PC-3 (cell line): Measurements from ENCODE around the gene HOXA9. TPM values are rescaled to one million over a fixed set of nuclear protein-coding genes. Genes with fewer than 3 reads are reported as not detected.

Experiments used
- ATAC-seq: fragments of 200-7000 bp; cut with Tn5 transposase; 2 replicates; pipeline ENCODE4 v1.9.1; 2020; ENCODE audit warnings: mild to moderate bottlenecking, moderate library complexity
- BruUV-seq: library from RNA; stranded (reverse); fragments of 400-500 nt; replicated peaks from 2 replicates; lab custom pipeline; 2021; lab: Mats Ljungman, UMichigan
- CTCF ChIA-PET: fragments of 300-600 bp; sonication (Branson Sonifier 250); formaldehyde crosslinking; loops from one replicate; lab custom pipeline; 2022; ENCODE audit warnings: antibody characterized with exemption; lab: Charles Lee
- POLR2A ChIA-PET: fragments of 300-600 bp; sonication (Branson Sonifier 250); formaldehyde crosslinking; loops from one replicate; lab custom pipeline; 2022; ENCODE audit warnings: antibody characterized with exemption; ENCODE audit not compliant: unreplicated experiment; lab: Charles Lee
- DNase-seq: peaks from one replicate; pipeline ENCODE4 v3.0.0-alpha.2; 2015
- H2AFZ ChIP-seq: fragments of 300-600 bp; sonication (generic); 2 replicates; pipeline ENCODE4 v1.6.0; 2016; ENCODE audit warnings: antibody characterized with exemption, low read length
- H3F3A ChIP-seq: fragments of 300-600 bp; sonication (generic); one replicate; pipeline ENCODE4 v1.6.0; 2017; ENCODE audit warnings: antibody characterized with exemption, low read length, control low read depth, mild to moderate bottlenecking; ENCODE audit not compliant: unreplicated experiment
- H3K27ac ChIP-seq: fragments of 300-600 bp; sonication (generic); 2 replicates; pipeline ENCODE4 v1.5.1; 2016; ENCODE audit warnings: mild to moderate bottlenecking, low read length
- H3K27me3 ChIP-seq: fragments of 300-600 bp; sonication (generic); 2 replicates; pipeline ENCODE4 v1.6.1; 2016; ENCODE audit warnings: low read length, mixed read lengths
- H3K36me3 ChIP-seq: fragments of 300-600 bp; sonication (generic); 2 replicates; pipeline ENCODE4 v1.6.1; 2016; ENCODE audit warnings: low read depth, mixed run types, low read length, mixed read lengths
- H3K4me1 ChIP-seq: fragments of 300-600 bp; sonication (generic); 2 replicates; pipeline ENCODE4 v1.5.1; 2016; ENCODE audit warnings: low read length; ENCODE audit not compliant: insufficient read depth
- H3K4me2 ChIP-seq: fragments of 300-600 bp; sonication (generic); 2 replicates; pipeline ENCODE4 v1.6.0; 2016; ENCODE audit warnings: low read length
- H3K4me3 ChIP-seq: fragments of 300-600 bp; sonication (generic); 2 replicates; pipeline ENCODE4 v1.5.1; 2016; ENCODE audit warnings: mild to moderate bottlenecking, low read length, mixed read lengths
- H3K79me2 ChIP-seq: fragments of 300-600 bp; sonication (generic); 2 replicates; pipeline ENCODE4 v1.6.1; 2017; ENCODE audit warnings: low read length, mixed read lengths
- H3K9ac ChIP-seq: fragments of 300-600 bp; sonication (generic); 2 replicates; pipeline ENCODE4 v1.6.0; 2016; ENCODE audit warnings: mild to moderate bottlenecking, low read length
- H3K9me2 ChIP-seq: fragments of 300-600 bp; sonication (generic); replicated peaks from 2 replicates; pipeline ENCODE4 v1.6.1; 2016; ENCODE audit warnings: mixed run types, low read length, mixed read lengths
- H3K9me3 ChIP-seq: fragments of 300-600 bp; sonication (generic); 2 replicates; pipeline ENCODE4 v1.6.1; 2016; ENCODE audit warnings: low read length, mixed read lengths
- H4K20me1 ChIP-seq: fragments of 300-600 bp; sonication (generic); 2 replicates; pipeline ENCODE4 v1.6.1; 2016; ENCODE audit warnings: low read length, mixed read lengths
- EZH2 ChIP-seq: fragments of 300-600 bp; sonication (generic); IDR thresholded peaks from one replicate; pipeline ENCODE4 v1.6.1; 2017; ENCODE audit warnings: antibody characterized with exemption, mild to moderate bottlenecking, low read length; ENCODE audit not compliant: unreplicated experiment
- EZH2phosphoT487 ChIP-seq: fragments of 300-600 bp; sonication (generic); IDR thresholded peaks from 2 replicates; pipeline ENCODE4 v1.6.1; 2018; ENCODE audit warnings: mild to moderate bottlenecking, antibody characterized with exemption, low read length, borderline replicate concordance
- intact Hi-C: fragments of 100-400 bp; cut with micrococcal nuclease; formaldehyde crosslinking; loops from 2 replicates; pipeline ENCODE4 v1.9.0; 2023
- total RNA-seq: library from RNA; depleted of rRNA; stranded (reverse); fragments of >200 nt; gene quantifications from 2 replicates; pipeline ENCODE4 v1.2.3, GENCODE V29; 2014
- TF ChIP-seq, protein P1 (sequence below): fragments of 300-600 bp; sonication (generic); conservative IDR thresholded peaks from 2 replicates; pipeline ENCODE4 v1.5.1; 2017; ENCODE audit warnings: antibody characterized with exemption, low read depth, mild to moderate bottlenecking, low read length

The HOXA9 gene
- total RNA-seq, 1 experiment from 2014 or later: 69.0 TPM

GRCh38 chr7:27163288-27164044 lies 1.9 kb downstream of the HOXA9 start:
- TSS peak; percentile 21 for BruUV-seq
- CTCF ChIA-PET: interaction anchor here (0.7 kb wide), 1 partner anchor 480 kb away, joined by 5 read pairs; no protein-coding TSS in a partner anchor

GRCh38 chr7:27162561-27163287 lies 2.6 kb downstream of the HOXA9 start:
- no peak for TF ChIP-seq EZH2
- TF ChIP-seq, protein P1, sequence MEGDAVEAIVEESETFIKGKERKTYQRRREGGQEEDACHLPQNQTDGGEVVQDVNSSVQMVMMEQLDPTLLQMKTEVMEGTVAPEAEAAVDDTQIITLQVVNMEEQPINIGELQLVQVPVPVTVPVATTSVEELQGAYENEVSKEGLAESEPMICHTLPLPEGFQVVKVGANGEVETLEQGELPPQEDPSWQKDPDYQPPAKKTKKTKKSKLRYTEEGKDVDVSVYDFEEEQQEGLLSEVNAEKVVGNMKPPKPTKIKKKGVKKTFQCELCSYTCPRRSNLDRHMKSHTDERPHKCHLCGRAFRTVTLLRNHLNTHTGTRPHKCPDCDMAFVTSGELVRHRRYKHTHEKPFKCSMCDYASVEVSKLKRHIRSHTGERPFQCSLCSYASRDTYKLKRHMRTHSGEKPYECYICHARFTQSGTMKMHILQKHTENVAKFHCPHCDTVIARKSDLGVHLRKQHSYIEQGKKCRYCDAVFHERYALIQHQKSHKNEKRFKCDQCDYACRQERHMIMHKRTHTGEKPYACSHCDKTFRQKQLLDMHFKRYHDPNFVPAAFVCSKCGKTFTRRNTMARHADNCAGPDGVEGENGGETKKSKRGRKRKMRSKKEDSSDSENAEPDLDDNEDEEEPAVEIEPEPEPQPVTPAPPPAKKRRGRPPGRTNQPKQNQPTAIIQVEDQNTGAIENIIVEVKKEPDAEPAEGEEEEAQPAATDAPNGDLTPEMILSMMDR: no peak
- no peak for TF ChIP-seq EZH2phosphoT487
- H3K4me3 ChIP-seq: peak overlapping the region; percentile 84
- POLR2A ChIA-PET: interaction anchor here (0.5 to 0.9 kb wide), 8 partner anchors 10 to 1307 kb away, joined by 3 to 9 read pairs (median 4); no protein-coding TSS in a partner anchor

More at GRCh38 chr7:27163288-27164044, 1.9 kb downstream of the HOXA9 start:
- Histone ChIP-seq H3K79me2 (peaks cover 73% of the 10 kb centered on the region), H4K20me1 (peaks cover 20% of the 10 kb centered on the region), H3K27ac (peak overlapping the region; percentile 97), H3K27me3 (no peaks in the 10 kb centered on the region), H3K36me3 (peaks cover 23% of the 10 kb centered on the region), H3K4me2 (peak overlapping the region; percentile 93), H3F3A (peaks cover 5% of the 10 kb centered on the region), H3K9me3 (no peaks in the 10 kb centered on the region), H3K4me1 (peaks cover 26% of the 10 kb centered on the region), H3K9me2 (no peaks in the 10 kb centered on the region), H3K4me3 (peak overlapping the region; percentile 84), H3K9ac (peak overlapping the region; percentile 90), H2AFZ (no peak overlapping the region)
- intact Hi-C loops: loop anchor here (2.0 to 5.0 kb wide), 5 partner anchors 15 to 1271 kb away; no protein-coding TSS in a partner anchor
- POLR2A ChIA-PET: interaction anchor here (0.6 to 0.9 kb wide), 6 partner anchors 9 to 443 kb away, joined by 3 to 9 read pairs (median 4); no protein-coding TSS in a partner anchor
- ATAC-seq: no peak
- peak; percentile 19 for DNase-seq
- no peak for TF ChIP-seq EZH2phosphoT487
- TF ChIP-seq EZH2: no peak
- TF ChIP-seq, protein P1: no peak

More at GRCh38 chr7:27162561-27163287, 2.6 kb downstream of the HOXA9 start:
- Histone ChIP-seq H3K79me2 (peaks cover 65% of the 10 kb centered on the region), H3K4me1 (peaks cover 21% of the 10 kb centered on the region), H2AFZ (no peak overlapping the region), H3K9me3 (no peaks in the 10 kb centered on the region), H3K9me2 (no peaks in the 10 kb centered on the region), H3K27me3 (no peaks in the 10 kb centered on the region), H3K27ac (peak overlapping the region; percentile 97), H3K36me3 (peaks cover 23% of the 10 kb centered on the region), H3F3A (peaks cover 5% of the 10 kb centered on the region), H3K9ac (peak overlapping the region; percentile 90), H3K4me2 (peak overlapping the region; percentile 93), H4K20me1 (peaks cover 20% of the 10 kb centered on the region)
- ATAC-seq (no peak), DNase-seq (peak; percentile 21)
- CTCF ChIA-PET: interaction anchor here (0.6 to 2.4 kb wide), 4 partner anchors 40 to 794 kb away, joined by 3 to 26 read pairs (median 4); no protein-coding TSS in a partner anchor
- no TSS peak for BruUV-seq
- intact Hi-C loops: loop anchor here (5.0 kb wide), 4 partner anchors 495 to 1270 kb away; no protein-coding TSS in a partner anchor
